ENCODE data around the gene LHFPL3. TPM values are rescaled to one million over a fixed set of nuclear protein-coding genes. Genes with fewer than 3 reads are reported as not detected.
A peak's percentile ranks its signal among the peaks of the same experiment; 100 is the strongest.

Gene LHFPL3
- total and polyA plus RNA-seq, 2 donors (not counting 1 experiment from before 2014, with no cell fraction given), result not detected

DNA sequence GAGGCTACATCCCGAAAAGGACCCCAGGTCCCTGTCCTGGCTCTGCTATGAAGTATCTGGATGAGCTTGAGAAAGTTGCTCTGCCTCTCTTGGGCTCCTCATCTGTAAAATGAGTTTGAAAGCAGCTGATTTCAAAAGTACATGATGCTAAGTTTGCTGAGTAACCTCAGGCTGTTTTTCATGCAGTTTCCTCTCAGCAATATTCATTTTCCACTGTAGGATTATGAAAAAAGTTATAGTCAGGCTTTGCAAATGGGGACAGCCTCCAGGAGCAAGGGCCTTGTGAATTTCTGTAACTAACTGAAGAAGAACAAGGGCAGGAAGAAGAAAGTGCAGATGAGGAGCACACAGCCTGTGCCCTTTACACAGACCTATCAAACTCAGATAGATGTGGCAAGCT is 518.3 kb downstream of the LHFPL3 start:
- Histone ChIP-seq H3K79me2 (ENCODE audit: control insufficient read depth, insufficient read depth, low read length) (no peaks in the 10 kb centered on the region), H3K4me3 (replicated peaks in 1 of 4; ENCODE audit: control extremely low read depth in 1 of 4, insufficient read depth in 1 of 4, low read depth in 3 of 4, low read length in 4 of 4) (no peak overlapping the region), H3K4me2 (ENCODE audit: extremely low read depth, insufficient read depth, low read length) (no peak overlapping the region), H3K9me3 (ENCODE audit: control insufficient read depth, insufficient read depth, low read depth, low read length) (no peaks in the 10 kb centered on the region), H4K20me1 (ENCODE audit: control insufficient read depth, extremely low read depth, insufficient read depth, low read length) (no peaks in the 10 kb centered on the region), H3K27me3 (ENCODE audit: control insufficient read depth, insufficient read depth, low read length) (peaks cover 12% of the 10 kb centered on the region), H3K27ac (ENCODE audit: insufficient read depth, low read length) (no peak overlapping the region), H3K4me1 (ENCODE audit: control insufficient read depth, extremely low read depth, insufficient read depth, low read length) (no peaks in the 10 kb centered on the region), H2AFZ (ENCODE audit: low read length) (no peak overlapping the region), H3K9ac (ENCODE audit: insufficient read depth, low read length) (no peak overlapping the region), H3K36me3 (ENCODE audit: control insufficient read depth, insufficient read depth, low read length) (no peaks in the 10 kb centered on the region)
- no peak for DNase-seq (ENCODE audit: low read depth in 2 of 2)
- TF ChIP-seq EZH2 (IDR thresholded peaks at IDR 0.05; ENCODE audit: low read length, missing control alignments), result no peak
- TF ChIP-seq, protein P1, sequence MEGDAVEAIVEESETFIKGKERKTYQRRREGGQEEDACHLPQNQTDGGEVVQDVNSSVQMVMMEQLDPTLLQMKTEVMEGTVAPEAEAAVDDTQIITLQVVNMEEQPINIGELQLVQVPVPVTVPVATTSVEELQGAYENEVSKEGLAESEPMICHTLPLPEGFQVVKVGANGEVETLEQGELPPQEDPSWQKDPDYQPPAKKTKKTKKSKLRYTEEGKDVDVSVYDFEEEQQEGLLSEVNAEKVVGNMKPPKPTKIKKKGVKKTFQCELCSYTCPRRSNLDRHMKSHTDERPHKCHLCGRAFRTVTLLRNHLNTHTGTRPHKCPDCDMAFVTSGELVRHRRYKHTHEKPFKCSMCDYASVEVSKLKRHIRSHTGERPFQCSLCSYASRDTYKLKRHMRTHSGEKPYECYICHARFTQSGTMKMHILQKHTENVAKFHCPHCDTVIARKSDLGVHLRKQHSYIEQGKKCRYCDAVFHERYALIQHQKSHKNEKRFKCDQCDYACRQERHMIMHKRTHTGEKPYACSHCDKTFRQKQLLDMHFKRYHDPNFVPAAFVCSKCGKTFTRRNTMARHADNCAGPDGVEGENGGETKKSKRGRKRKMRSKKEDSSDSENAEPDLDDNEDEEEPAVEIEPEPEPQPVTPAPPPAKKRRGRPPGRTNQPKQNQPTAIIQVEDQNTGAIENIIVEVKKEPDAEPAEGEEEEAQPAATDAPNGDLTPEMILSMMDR (conservative IDR thresholded peaks at IDR 0.05 in 1 of 2, IDR thresholded peaks at IDR 0.05 in 1 of 2; ENCODE audit: low read depth in 1 of 2, low read length in 2 of 2), result no peak

DNA sequence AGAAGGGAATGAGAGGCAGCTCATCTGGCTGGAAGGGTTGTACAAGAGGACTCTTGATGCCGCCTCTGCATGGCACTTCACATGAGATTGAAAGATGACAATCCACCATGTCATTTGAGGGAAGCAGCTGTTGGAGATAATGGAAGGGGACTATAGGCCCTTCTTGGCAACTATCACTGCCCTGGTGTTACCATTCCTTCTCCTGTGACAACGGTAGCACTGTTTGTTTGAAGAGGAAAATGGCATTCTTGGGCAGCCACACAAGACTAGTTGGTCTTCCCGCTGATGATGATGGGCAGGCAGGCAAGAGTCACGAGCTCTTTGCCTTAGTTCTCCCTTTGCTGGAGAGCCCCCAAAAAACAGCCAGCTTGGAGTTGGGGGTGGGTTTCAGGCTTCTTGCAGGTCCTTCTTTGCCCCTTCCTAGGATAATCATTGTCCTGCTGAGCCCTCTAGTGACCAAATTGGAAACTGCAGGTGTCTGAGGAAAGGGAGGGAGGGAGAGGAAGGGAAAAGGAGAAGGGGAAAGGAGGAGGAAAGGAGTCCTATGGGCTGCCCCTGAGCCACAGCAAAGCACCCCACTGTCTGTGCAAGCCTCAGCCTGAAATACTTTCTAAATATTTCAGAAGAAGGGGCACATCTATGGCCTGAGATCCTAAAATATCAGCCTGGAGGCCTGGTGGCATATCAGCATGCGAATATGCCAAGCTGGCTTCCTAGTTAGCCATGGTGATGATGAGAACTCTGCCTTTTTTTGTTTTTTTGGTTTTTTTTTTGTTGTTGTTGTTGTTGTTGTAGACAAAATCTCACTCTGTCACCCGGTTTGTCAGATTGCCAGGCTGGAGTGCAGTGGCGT is 520.0 kb downstream of the LHFPL3 start:
- TF ChIP-seq, protein P1 (conservative IDR thresholded peaks at IDR 0.05 in 1 of 2, IDR thresholded peaks at IDR 0.05 in 1 of 2; ENCODE audit: low read depth in 1 of 2, low read length in 2 of 2), result peak; percentile 83 to 86
- TF ChIP-seq EZH2 (IDR thresholded peaks at IDR 0.05; ENCODE audit: low read length, missing control alignments), result no peak
- Histone ChIP-seq H3K9me3 (ENCODE audit: control insufficient read depth, insufficient read depth, low read depth, low read length) (no peaks in the 10 kb centered on the region), H3K4me3 (replicated peaks in 1 of 4; ENCODE audit: control extremely low read depth in 1 of 4, insufficient read depth in 1 of 4, low read depth in 3 of 4, low read length in 4 of 4) (no peak overlapping the region), H4K20me1 (ENCODE audit: control insufficient read depth, extremely low read depth, insufficient read depth, low read length) (no peaks in the 10 kb centered on the region), H3K27ac (ENCODE audit: insufficient read depth, low read length) (no peak overlapping the region), H3K4me1 (ENCODE audit: control insufficient read depth, extremely low read depth, insufficient read depth, low read length) (no peaks in the 10 kb centered on the region), H3K4me2 (ENCODE audit: extremely low read depth, insufficient read depth, low read length) (no peak overlapping the region), H3K36me3 (ENCODE audit: control insufficient read depth, insufficient read depth, low read length) (no peaks in the 10 kb centered on the region), H3K27me3 (ENCODE audit: control insufficient read depth, insufficient read depth, low read length) (peaks cover 12% of the 10 kb centered on the region), H3K79me2 (ENCODE audit: control insufficient read depth, insufficient read depth, low read length) (no peaks in the 10 kb centered on the region), H2AFZ (ENCODE audit: low read length) (no peak overlapping the region), H3K9ac (ENCODE audit: insufficient read depth, low read length) (no peak overlapping the region)
- peak; percentile 17 to 42 for DNase-seq (ENCODE audit: low read depth in 2 of 2)

- Histone ChIP-seq H3K9me3 (ENCODE audit: control insufficient read depth, insufficient read depth, low read depth, low read length) (no peaks in the 10 kb centered on the region), H3K27me3 (ENCODE audit: control insufficient read depth, insufficient read depth, low read length) (peaks cover 7% of the 10 kb centered on the region), H4K20me1 (ENCODE audit: control insufficient read depth, extremely low read depth, insufficient read depth, low read length) (no peaks in the 10 kb centered on the region), H3K36me3 (ENCODE audit: control insufficient read depth, insufficient read depth, low read length) (no peaks in the 10 kb centered on the region), H3K9ac (ENCODE audit: insufficient read depth, low read length) (no peak overlapping the region), H3K4me2 (ENCODE audit: extremely low read depth, insufficient read depth, low read length) (no peak overlapping the region), H3K4me1 (ENCODE audit: control insufficient read depth, extremely low read depth, insufficient read depth, low read length) (no peaks in the 10 kb centered on the region), H3K27ac (ENCODE audit: insufficient read depth, low read length) (no peak overlapping the region), H2AFZ (ENCODE audit: low read length) (no peak overlapping the region), H3K4me3 (replicated peaks in 1 of 4; ENCODE audit: control extremely low read depth in 1 of 4, insufficient read depth in 1 of 4, low read depth in 3 of 4, low read length in 4 of 4) (no peak overlapping the region), H3K79me2 (ENCODE audit: control insufficient read depth, insufficient read depth, low read length) (no peaks in the 10 kb centered on the region)
- DNase-seq (ENCODE audit: low read depth in 2 of 2), result no peak
- TF ChIP-seq, protein P1 (conservative IDR thresholded peaks at IDR 0.05 in 1 of 2, IDR thresholded peaks at IDR 0.05 in 1 of 2; ENCODE audit: low read depth in 1 of 2, low read length in 2 of 2), result no peak
- no peak for TF ChIP-seq EZH2 (IDR thresholded peaks at IDR 0.05; ENCODE audit: low read length, missing control alignments)
These were observed 522.0 kb downstream of the LHFPL3 start for GRCh38 chr7:104850374-104850773.

All from fibroblast of lung (primary cell).